Uterus (tissue), 4 donors: ENCODE results near the gene ZNRD2. TPM values are rescaled to one million over a fixed set of nuclear protein-coding genes. Genes with fewer than 3 reads are reported as not detected.

Experiments
- DNase-seq, 2 donors: peaks; one replicate each; pipeline ENCODE4 v3.0.0-alpha.2; 2019 to 2020
- H3K27ac ChIP-seq, 2 donors: fragments of 200-600 bp; sonication (generic); 1 replicate in 1 of 2; 2 replicates in 1 of 2; pipeline ENCODE4 v1.5.1; 2016 to 2018
- H3K27me3 ChIP-seq, 2 donors: fragments of 200-600 bp; sonication (generic); one replicate each; pipeline ENCODE4 v1.5.1; 2018 to 2019; ENCODE audit warnings: control low read depth in 1 of 2
- H3K36me3 ChIP-seq, 2 donors: fragments of 200-600 bp; sonication (generic); one replicate each; pipeline ENCODE4 v1.5.1; 2019; ENCODE audit warnings: control low read depth in 1 of 2
- H3K4me1 ChIP-seq, 2 donors: fragments of 200-600 bp; sonication (generic); one replicate each; pipeline ENCODE4 v1.5.1; 2018 to 2019; ENCODE audit warnings: control low read depth in 1 of 2
- H3K4me3 ChIP-seq, 2 donors: fragments of 200-600 bp; sonication (generic); 1 replicate in 1 of 2; 2 replicates in 1 of 2; pipeline ENCODE4 v1.5.1; 2018 to 2019; ENCODE audit warnings: mild to moderate bottlenecking in 1 of 2
- H3K9me3 ChIP-seq, 2 donors: fragments of 200-600 bp; sonication (generic); one replicate each; pipeline ENCODE4 v1.5.1; 2019; ENCODE audit warnings: control low read depth in 1 of 2
- POLR2A ChIP-seq, 2 donors: fragments of 450-650 bp; IDR thresholded peaks; one replicate each; pipeline ENCODE4 v1.6.1; 2016; ENCODE audit warnings: antibody characterized with exemption in 2 of 2, mild to moderate bottlenecking in 1 of 2, moderate library complexity in 1 of 2
- intact Hi-C: fragments of 100-400 bp; cut with DNase I; formaldehyde crosslinking; loops from one replicate; pipeline ENCODE4 v1.15.1; 2023; ENCODE audit warnings: low total_unique reads
- total RNA-seq, 4 donors: library from RNA; depleted of rRNA in 3 of 4; stranded (reverse); fragments of >200 nt in 3 of 4; gene quantifications; one replicate each; pipeline versions ENCODE4 v1.1.0 to v1.2.4, GENCODE V29; 2014 to 2023
- TF ChIP-seq, protein P1 (sequence below), 4 experiments: fragments of 200-600 bp in 2 of 4; fragments of 450-650 bp in 2 of 4; sonication (generic) in 2 of 4; IDR thresholded peaks; one replicate each; pipeline ENCODE4 v1.5.1; 2016 to 2019; ENCODE audit warnings: antibody characterized with exemption in 4 of 4, mild to moderate bottlenecking in 2 of 4, moderate library complexity in 1 of 4
- donor health status: DM: yes; HTN: yes; CAD: no.

Gene ZNRD2
- total RNA-seq, 4 donors from 2014 or later: 12.3 to 42.6 (median 31.6) TPM

DNA sequence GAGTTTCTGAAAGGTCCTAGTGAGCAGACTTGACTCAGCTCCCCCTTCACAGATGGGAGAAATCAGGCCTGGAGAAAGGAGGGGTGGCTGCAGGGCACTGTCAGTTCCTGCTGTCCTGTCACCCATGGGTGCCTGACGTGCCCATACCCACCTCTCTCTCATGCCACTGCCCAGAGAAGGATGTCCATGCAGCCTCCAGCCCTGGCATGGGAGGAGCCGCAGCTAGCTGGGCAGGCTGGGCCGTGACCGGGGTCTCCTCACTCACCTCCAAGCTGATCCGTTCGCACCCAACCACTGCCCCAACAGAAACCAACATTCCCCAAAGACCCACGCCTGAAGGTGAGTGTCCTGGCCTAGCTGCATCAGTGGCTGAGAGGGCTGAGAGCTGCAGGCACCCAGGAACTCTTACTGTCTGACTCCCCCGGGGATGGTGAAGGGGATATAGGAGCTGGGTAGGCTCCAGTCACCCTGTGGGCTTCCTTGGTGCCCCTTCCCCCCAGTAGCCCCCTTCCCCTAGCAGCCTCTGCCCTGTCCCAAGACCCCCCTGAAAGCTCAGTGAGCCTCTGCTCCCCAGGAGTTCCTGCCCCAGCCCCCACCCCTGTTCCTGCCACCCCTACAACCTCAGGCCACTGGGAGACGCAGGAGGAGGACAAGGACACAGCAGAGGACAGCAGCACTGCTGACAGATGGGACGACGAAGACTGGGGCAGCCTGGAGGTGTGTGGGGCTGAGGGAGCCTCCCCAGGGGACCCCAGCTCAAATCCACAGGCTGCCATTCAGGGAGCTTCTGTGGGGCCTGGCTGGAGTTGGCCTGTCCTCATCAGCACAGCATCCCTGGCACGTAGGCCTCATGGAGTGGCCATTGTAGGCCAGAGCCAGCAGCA lies 33.6 kb upstream of the ZNRD2 start:
- Histone ChIP-seq H3K9me3 (no peaks in the 10 kb centered on the region), H3K36me3 (no peaks in the 10 kb centered on the region), H3K4me3 (no peak overlapping the region), H3K4me1 (peaks cover 7 to 12% of the 10 kb centered on the region in 2 donors), H3K27me3 (no peaks in the 10 kb centered on the region), H3K27ac (no peak overlapping the region)
- TF ChIP-seq, protein P1, sequence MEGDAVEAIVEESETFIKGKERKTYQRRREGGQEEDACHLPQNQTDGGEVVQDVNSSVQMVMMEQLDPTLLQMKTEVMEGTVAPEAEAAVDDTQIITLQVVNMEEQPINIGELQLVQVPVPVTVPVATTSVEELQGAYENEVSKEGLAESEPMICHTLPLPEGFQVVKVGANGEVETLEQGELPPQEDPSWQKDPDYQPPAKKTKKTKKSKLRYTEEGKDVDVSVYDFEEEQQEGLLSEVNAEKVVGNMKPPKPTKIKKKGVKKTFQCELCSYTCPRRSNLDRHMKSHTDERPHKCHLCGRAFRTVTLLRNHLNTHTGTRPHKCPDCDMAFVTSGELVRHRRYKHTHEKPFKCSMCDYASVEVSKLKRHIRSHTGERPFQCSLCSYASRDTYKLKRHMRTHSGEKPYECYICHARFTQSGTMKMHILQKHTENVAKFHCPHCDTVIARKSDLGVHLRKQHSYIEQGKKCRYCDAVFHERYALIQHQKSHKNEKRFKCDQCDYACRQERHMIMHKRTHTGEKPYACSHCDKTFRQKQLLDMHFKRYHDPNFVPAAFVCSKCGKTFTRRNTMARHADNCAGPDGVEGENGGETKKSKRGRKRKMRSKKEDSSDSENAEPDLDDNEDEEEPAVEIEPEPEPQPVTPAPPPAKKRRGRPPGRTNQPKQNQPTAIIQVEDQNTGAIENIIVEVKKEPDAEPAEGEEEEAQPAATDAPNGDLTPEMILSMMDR (IDR thresholded peaks at IDR 0.05): no peak
- TF ChIP-seq POLR2A (IDR thresholded peaks at IDR 0.05): no peak
- intact Hi-C loops: loop anchor here (10.0 kb wide), 1 partner anchor 48 kb away; no protein-coding TSS in a partner anchor
- no peak for DNase-seq

DNA sequence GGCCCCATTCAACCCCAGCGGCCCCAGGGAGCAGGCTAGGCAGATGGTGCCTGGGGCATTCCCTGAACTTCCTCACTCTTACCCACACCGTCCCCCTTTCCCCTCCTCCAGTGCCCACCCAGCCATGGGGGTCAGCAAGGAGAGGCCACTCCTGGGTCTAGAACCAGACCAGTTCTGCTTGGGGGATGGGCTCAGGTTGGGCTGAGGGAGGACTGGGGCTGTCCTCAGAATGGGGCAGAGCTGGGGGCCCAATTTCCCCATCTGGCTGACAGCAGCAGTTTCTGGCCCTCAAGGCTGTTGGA lies 33.0 kb upstream of the ZNRD2 start:
- H3K4me1 ChIP-seq: peaks cover 10 to 12% of the 10 kb centered on the region in 2 donors
- H3K27ac ChIP-seq: no peak overlapping the region
- H3K36me3 ChIP-seq: no peaks in the 10 kb centered on the region
- intact Hi-C loops: loop anchor here (10.0 kb wide), 1 partner anchor 48 kb away; no protein-coding TSS in a partner anchor
- no peaks in the 10 kb centered on the region for H3K9me3 ChIP-seq
- no peak for DNase-seq
- H3K27me3 ChIP-seq: no peaks in the 10 kb centered on the region
- TF ChIP-seq, protein P1 (IDR thresholded peaks at IDR 0.05): no peak
- no peak for TF ChIP-seq POLR2A (IDR thresholded peaks at IDR 0.05)
- H3K4me3 ChIP-seq: no peak overlapping the region

DNA sequence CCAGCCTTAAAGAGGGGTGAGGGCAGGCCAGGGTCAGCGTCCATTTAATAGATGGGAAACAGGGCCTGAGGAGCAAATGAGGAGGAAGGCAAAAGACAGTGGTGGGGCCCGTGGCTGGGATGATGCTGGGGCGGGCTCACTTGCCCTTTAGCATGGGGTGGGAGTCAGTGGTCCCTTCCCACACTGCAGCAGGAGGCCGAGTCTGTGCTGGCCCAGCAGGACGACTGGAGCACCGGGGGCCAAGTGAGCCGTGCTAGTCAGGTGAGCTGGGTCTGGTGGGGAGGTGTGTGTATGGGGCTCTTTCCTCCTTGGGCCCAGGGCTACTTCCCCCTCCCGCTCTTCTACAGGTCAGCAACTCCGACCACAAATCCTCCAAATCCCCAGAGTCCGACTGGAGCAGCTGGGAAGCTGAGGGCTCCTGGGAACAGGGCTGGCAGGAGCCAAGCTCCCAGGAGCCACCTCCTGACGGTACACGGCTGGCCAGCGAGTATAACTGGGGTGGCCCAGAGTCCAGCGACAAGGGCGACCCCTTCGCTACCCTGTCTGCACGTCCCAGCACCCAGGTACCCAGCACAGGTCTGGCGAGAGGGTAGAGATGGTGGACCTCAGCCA lies 32.6 kb upstream of the ZNRD2 start:
- TF ChIP-seq, protein P1 (IDR thresholded peaks at IDR 0.05): no peak
- TF ChIP-seq POLR2A (IDR thresholded peaks at IDR 0.05): no peak
- no peak overlapping the region for H3K4me3 ChIP-seq
- no peaks in the 10 kb centered on the region for H3K36me3 ChIP-seq
- H3K27ac ChIP-seq: no peak overlapping the region
- H3K27me3 ChIP-seq: no peaks in the 10 kb centered on the region
- H3K9me3 ChIP-seq: no peaks in the 10 kb centered on the region
- intact Hi-C loops: loop anchor here (10.0 kb wide), 1 partner anchor 47 kb away; no protein-coding TSS in a partner anchor
- peaks cover 10 to 12% of the 10 kb centered on the region in 2 donors for H3K4me1 ChIP-seq
- DNase-seq: no peak

DNA sequence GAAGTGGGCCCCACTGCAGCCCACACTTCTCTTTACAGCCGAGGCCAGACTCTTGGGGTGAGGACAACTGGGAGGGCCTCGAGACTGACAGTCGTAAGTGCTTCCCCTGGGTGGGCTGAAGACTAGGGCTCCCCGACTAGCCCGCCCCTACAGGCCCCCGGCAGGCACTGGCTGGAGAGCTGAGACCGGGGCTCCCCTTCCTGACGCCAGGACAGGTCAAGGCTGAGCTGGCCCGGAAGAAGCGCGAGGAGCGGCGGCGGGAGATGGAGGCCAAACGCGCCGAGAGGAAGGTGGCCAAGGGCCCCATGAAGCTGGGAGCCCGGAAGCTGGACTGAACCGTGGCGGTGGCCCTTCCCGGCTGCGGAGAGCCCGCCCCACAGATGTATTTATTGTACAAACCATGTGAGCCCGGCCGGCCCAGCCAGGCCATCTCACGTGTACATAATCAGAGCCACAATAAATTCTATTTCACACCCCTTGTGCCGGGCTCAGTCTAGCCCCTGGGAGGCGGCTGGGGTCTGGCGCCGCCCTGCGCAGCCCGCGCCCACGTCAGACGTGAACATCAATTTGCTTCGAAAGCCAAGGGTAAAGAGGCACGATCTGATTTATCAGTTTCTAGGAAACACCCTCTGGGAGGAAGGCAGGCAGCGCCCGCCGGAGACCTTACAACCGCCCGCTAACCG lies 31.9 kb upstream of the ZNRD2 start:
- H3K27ac ChIP-seq: no peak overlapping the region
- no peak for TF ChIP-seq POLR2A (IDR thresholded peaks at IDR 0.05)
- TF ChIP-seq, protein P1 (IDR thresholded peaks at IDR 0.05): no peak
- no peaks in the 10 kb centered on the region for H3K27me3 ChIP-seq
- no peak overlapping the region for H3K4me3 ChIP-seq
- H3K36me3 ChIP-seq: no peaks in the 10 kb centered on the region
- peaks cover 10 to 12% of the 10 kb centered on the region in 2 donors for H3K4me1 ChIP-seq
- H3K9me3 ChIP-seq: no peaks in the 10 kb centered on the region
- no peak for DNase-seq
- intact Hi-C loops: loop anchor here (10.0 kb wide), 1 partner anchor 46 kb away; no protein-coding TSS in a partner anchor
